Activated T-helper 2 cell treated with anti-CD3 and anti-CD28 coated beads, Interferon-gamma antibody, Interleukin-2, Interleukin-4, amounts not matched to agents 10 μg/mL and 5 μg/mL and 100 μg/mL, durations not matched to agents 14 hours and 24 hours and 36 hours (primary cell): ENCODE data around the gene PRSS53. TPM values are rescaled to one million over a fixed set of nuclear protein-coding genes. Genes with fewer than 3 reads are reported as not detected.
"Not testable (repeated sequence)": the region's sequence is repeated elsewhere in the genome, so short reads cannot be mapped to it uniquely, and the experiment has no call there.

Experiments
- DNase-seq: peaks from one replicate; pipeline ENCODE4 v3.0.0; 2021; ENCODE audit warnings: low spot score
- H3K27ac Mint-ChIP-seq: one replicate; pipeline ENCODE4 v1.8.0; 2021; ENCODE audit warnings: mixed read lengths
- H3K27me3 Mint-ChIP-seq: one replicate; pipeline ENCODE4 v1.8.0; 2021; ENCODE audit warnings: low read depth, mixed read lengths
- H3K36me3 Mint-ChIP-seq: one replicate; pipeline ENCODE4 v1.8.0; 2021; ENCODE audit warnings: low read depth, mixed read lengths
- H3K4me1 Mint-ChIP-seq: one replicate; pipeline ENCODE4 v1.8.0; 2021; ENCODE audit warnings: low read depth, mixed read lengths
- H3K4me3 Mint-ChIP-seq: one replicate; pipeline ENCODE4 v1.8.0; 2021; ENCODE audit warnings: low read depth, mild to moderate bottlenecking, moderate library complexity, mixed read lengths
- H3K9me3 Mint-ChIP-seq: one replicate; pipeline ENCODE4 v1.8.0; 2021; ENCODE audit warnings: mixed read lengths
- intact Hi-C: fragments of 100-400 bp; cut with micrococcal nuclease; formaldehyde crosslinking; loops from one replicate; pipeline ENCODE4 v1.15.1; 2023
- total RNA-seq: library from RNA; stranded (reverse); gene quantifications from 2 replicates; pipeline ENCODE4 v1.2.3, GENCODE V29; 2022

Gene PRSS53
- total RNA-seq = 4.8 and 5.1 TPM in 2 replicates

- DNase-seq = no peak
- intact Hi-C loops = no loop called here
- H3K4me1 Mint-ChIP-seq = peaks cover 9% of the 10 kb centered on the region
- H3K27ac Mint-ChIP-seq = no peak within 1 kb of the TSS
- H3K9me3 Mint-ChIP-seq = no peaks in the 10 kb centered on the region
- H3K4me3 Mint-ChIP-seq = no peak within 1 kb of the TSS
- no peaks in the 10 kb centered on the region for H3K27me3 Mint-ChIP-seq
- peaks cover 24% of the 10 kb centered on the region for H3K36me3 Mint-ChIP-seq
Measured at GRCh38 chr16:31088459-31089183, at the start of gene PRSS53. Gene PRSS53 (minus strand): TSS chr16:31088943. CDS start chr16:31088809, 134 bp downstream.

GRCh38 chr16:31136822-31137499 is 48.2 kb upstream of the PRSS53 start:
- H3K9me3 Mint-ChIP-seq, H3K27ac Mint-ChIP-seq, H3K27me3 Mint-ChIP-seq, intact Hi-C loops, DNase-seq, H3K36me3 Mint-ChIP-seq, H3K4me1 Mint-ChIP-seq, H3K4me3 Mint-ChIP-seq: not testable (repeated sequence)

- Mint-ChIP-seq H3K36me3 (peaks cover 3% of the 10 kb centered on the region), H3K9me3 (no peaks in the 10 kb centered on the region), H3K27me3 (no peaks in the 10 kb centered on the region), H3K27ac (no peak overlapping the region), H3K4me3 (no peak overlapping the region), H3K4me1 (peaks cover 1% of the 10 kb centered on the region)
- DNase-seq = no peak
- intact Hi-C loops = no loop called here
Measured at GRCh38 chr16:31136287-31136662, 47.5 kb upstream of the PRSS53 start.

GRCh38 chr16:31135535-31136286 is 47.0 kb upstream of the PRSS53 start, which contains the start of gene PRSS8:
Gene PRSS8 (minus strand): TSS chr16:31135727. CDS start chr16:31135498, 229 bp downstream.
- DNase-seq = no peak
- Mint-ChIP-seq H3K9me3 (no peaks in the 10 kb centered on the region), H3K4me1 (peaks cover under 1% of the 10 kb centered on the region), H3K4me3 (no peak within 1 kb of the TSS), H3K27me3 (no peaks in the 10 kb centered on the region), H3K36me3 (peaks cover 3% of the 10 kb centered on the region), H3K27ac (no peak within 1 kb of the TSS)
- intact Hi-C loops = no loop called here

GRCh38 chr16:31134625-31135534 is 46.1 kb upstream of the PRSS53 start:
- Mint-ChIP-seq H3K4me3 (no peak overlapping the region), H3K27me3 (no peaks in the 10 kb centered on the region), H3K36me3 (peaks cover 7% of the 10 kb centered on the region), H3K4me1 (no peaks in the 10 kb centered on the region), H3K9me3 (no peaks in the 10 kb centered on the region), H3K27ac (no peak overlapping the region)
- intact Hi-C loops = no loop called here
- DNase-seq = no peak

- H3K9me3 Mint-ChIP-seq = no peaks in the 10 kb centered on the region
- DNase-seq = no peak
- no peaks in the 10 kb centered on the region for H3K27me3 Mint-ChIP-seq
- H3K4me1 Mint-ChIP-seq = no peaks in the 10 kb centered on the region
- intact Hi-C loops = no loop called here
- no peak overlapping the region for H3K27ac Mint-ChIP-seq
- H3K36me3 Mint-ChIP-seq = peaks cover 7% of the 10 kb centered on the region
- H3K4me3 Mint-ChIP-seq = no peak overlapping the region
Measured at GRCh38 chr16:31134091-31134571, 45.4 kb upstream of the PRSS53 start.

- Mint-ChIP-seq H3K27ac (no peak overlapping the region), H3K9me3 (no peaks in the 10 kb centered on the region), H3K27me3 (no peaks in the 10 kb centered on the region), H3K4me1 (no peaks in the 10 kb centered on the region), H3K36me3 (peaks cover 7% of the 10 kb centered on the region), H3K4me3 (no peak overlapping the region)
- DNase-seq = no peak
- intact Hi-C loops = no loop called here
Measured at GRCh38 chr16:31133046-31133501, 44.3 kb upstream of the PRSS53 start.

- no peaks in the 10 kb centered on the region for H3K9me3 Mint-ChIP-seq
- H3K27me3 Mint-ChIP-seq = no peaks in the 10 kb centered on the region
- intact Hi-C loops = no loop called here
- no peak overlapping the region for H3K27ac Mint-ChIP-seq
- no peak overlapping the region for H3K4me3 Mint-ChIP-seq
- no peak for DNase-seq
- H3K4me1 Mint-ChIP-seq = no peaks in the 10 kb centered on the region
- peaks cover 12% of the 10 kb centered on the region for H3K36me3 Mint-ChIP-seq
Measured at GRCh38 chr16:31132303-31132979, 43.7 kb upstream of the PRSS53 start.

- intact Hi-C loops = no loop called here
- no peaks in the 10 kb centered on the region for H3K4me1 Mint-ChIP-seq
- DNase-seq = no peak
- peaks cover 14% of the 10 kb centered on the region for H3K36me3 Mint-ChIP-seq
- H3K27ac Mint-ChIP-seq = no peak overlapping the region
- H3K27me3 Mint-ChIP-seq = no peaks in the 10 kb centered on the region
- no peaks in the 10 kb centered on the region for H3K9me3 Mint-ChIP-seq
- H3K4me3 Mint-ChIP-seq = no peak overlapping the region
Measured at GRCh38 chr16:31131841-31132271, 43.1 kb upstream of the PRSS53 start.

GRCh38 chr16:31131416-31131815 is 42.7 kb upstream of the PRSS53 start:
- H3K4me1 Mint-ChIP-seq = no peaks in the 10 kb centered on the region
- DNase-seq = no peak
- intact Hi-C loops = no loop called here
- no peak overlapping the region for H3K27ac Mint-ChIP-seq
- H3K9me3 Mint-ChIP-seq = no peaks in the 10 kb centered on the region
- no peaks in the 10 kb centered on the region for H3K27me3 Mint-ChIP-seq
- peaks cover 16% of the 10 kb centered on the region for H3K36me3 Mint-ChIP-seq
- H3K4me3 Mint-ChIP-seq = no peak overlapping the region

GRCh38 chr16:31130899-31131298 is 42.2 kb upstream of the PRSS53 start:
- no peaks in the 10 kb centered on the region for H3K9me3 Mint-ChIP-seq
- no peaks in the 10 kb centered on the region for H3K27me3 Mint-ChIP-seq
- H3K4me3 Mint-ChIP-seq = no peak overlapping the region
- H3K27ac Mint-ChIP-seq = no peak overlapping the region
- H3K36me3 Mint-ChIP-seq = peaks cover 21% of the 10 kb centered on the region
- no peaks in the 10 kb centered on the region for H3K4me1 Mint-ChIP-seq
- intact Hi-C loops = no loop called here
- DNase-seq = no peak
